Karpas-422 (cell line): ENCODE data around the gene NPDC1. TPM values are rescaled to one million over a fixed set of nuclear protein-coding genes. Genes with fewer than 3 reads are reported as not detected.

Source experiments
- DNase-seq: peaks from one replicate; pipeline ENCODE4 v3.0.0-alpha.2; 2015
- H2AFZ ChIP-seq: fragments of 200-600 bp; sonication (generic); 2 replicates; pipeline ENCODE4 v1.6.1; 2014; ENCODE audit warnings: antibody characterized with exemption, low read length, mixed read lengths
- H3K27ac ChIP-seq: fragments of 200-600 bp; sonication (generic); 2 replicates; pipeline ENCODE4 v1.5.1; 2014; ENCODE audit warnings: mild to moderate bottlenecking, low read length, moderate library complexity
- H3K27me3 ChIP-seq: fragments of 200-600 bp; sonication (generic); 2 replicates; pipeline ENCODE4 v1.6.1; 2014; ENCODE audit warnings: low read length, mixed read lengths
- H3K36me3 ChIP-seq: fragments of 200-600 bp; sonication (generic); 2 replicates; pipeline ENCODE4 v1.6.1; 2014; ENCODE audit warnings: low read length, mixed read lengths; ENCODE audit not compliant: insufficient read depth
- H3K4me1 ChIP-seq: fragments of 200-600 bp; sonication (generic); 2 replicates; pipeline ENCODE4 v1.6.1; 2014; ENCODE audit warnings: mild to moderate bottlenecking, low read length, mixed read lengths
- H3K4me2 ChIP-seq: fragments of 200-600 bp; sonication (generic); 2 replicates; pipeline ENCODE4 v1.6.1; 2014; ENCODE audit warnings: low read length, low read depth, mild to moderate bottlenecking; ENCODE audit not compliant: poor library complexity, severe bottlenecking
- H3K4me3 ChIP-seq: fragments of 200-600 bp; sonication (generic); 2 replicates; pipeline ENCODE4 v1.5.1; 2014; ENCODE audit warnings: mild to moderate bottlenecking, antibody characterized with exemption, low read length, mixed read lengths
- H3K79me2 ChIP-seq: fragments of 200-600 bp; sonication (generic); 2 replicates; pipeline ENCODE4 v1.6.1; 2014; ENCODE audit warnings: mild to moderate bottlenecking, low read length, mixed read lengths
- H3K9ac ChIP-seq: fragments of 200-600 bp; sonication (generic); 2 replicates; pipeline ENCODE4 v1.6.0; 2014; ENCODE audit warnings: low read length
- H3K9me2 ChIP-seq: fragments of 200-600 bp; sonication (generic), shearing (Covaris generic); replicated peaks from 2 replicates; pipeline ENCODE4 v1.6.0; 2014; ENCODE audit warnings: mild to moderate bottlenecking, low read length, moderate library complexity; ENCODE audit not compliant: insufficient read depth
- H3K9me3 ChIP-seq: fragments of 300-700, 200-600 bp; sonication (generic); 2 replicates; pipeline ENCODE4 v1.6.1; 2014; ENCODE audit warnings: low read length, mixed read lengths
- H4K20me1 ChIP-seq: fragments of 200-600 bp; sonication (generic); 2 replicates; pipeline ENCODE4 v1.6.1; 2014; ENCODE audit warnings: mild to moderate bottlenecking, antibody characterized with exemption, low read length, low read depth; ENCODE audit not compliant: insufficient read depth
- total RNA-seq: library from RNA; depleted of rRNA; stranded (reverse); fragments of >200 nt; shearing (Covaris generic); gene quantifications from 2 replicates; pipeline ENCODE4 v1.2.3, GENCODE V29; 2014; ENCODE audit warnings: low replicate concordance

The NPDC1 gene
- total RNA-seq, 1 experiment from 2014 or later, result not detected

DNA sequence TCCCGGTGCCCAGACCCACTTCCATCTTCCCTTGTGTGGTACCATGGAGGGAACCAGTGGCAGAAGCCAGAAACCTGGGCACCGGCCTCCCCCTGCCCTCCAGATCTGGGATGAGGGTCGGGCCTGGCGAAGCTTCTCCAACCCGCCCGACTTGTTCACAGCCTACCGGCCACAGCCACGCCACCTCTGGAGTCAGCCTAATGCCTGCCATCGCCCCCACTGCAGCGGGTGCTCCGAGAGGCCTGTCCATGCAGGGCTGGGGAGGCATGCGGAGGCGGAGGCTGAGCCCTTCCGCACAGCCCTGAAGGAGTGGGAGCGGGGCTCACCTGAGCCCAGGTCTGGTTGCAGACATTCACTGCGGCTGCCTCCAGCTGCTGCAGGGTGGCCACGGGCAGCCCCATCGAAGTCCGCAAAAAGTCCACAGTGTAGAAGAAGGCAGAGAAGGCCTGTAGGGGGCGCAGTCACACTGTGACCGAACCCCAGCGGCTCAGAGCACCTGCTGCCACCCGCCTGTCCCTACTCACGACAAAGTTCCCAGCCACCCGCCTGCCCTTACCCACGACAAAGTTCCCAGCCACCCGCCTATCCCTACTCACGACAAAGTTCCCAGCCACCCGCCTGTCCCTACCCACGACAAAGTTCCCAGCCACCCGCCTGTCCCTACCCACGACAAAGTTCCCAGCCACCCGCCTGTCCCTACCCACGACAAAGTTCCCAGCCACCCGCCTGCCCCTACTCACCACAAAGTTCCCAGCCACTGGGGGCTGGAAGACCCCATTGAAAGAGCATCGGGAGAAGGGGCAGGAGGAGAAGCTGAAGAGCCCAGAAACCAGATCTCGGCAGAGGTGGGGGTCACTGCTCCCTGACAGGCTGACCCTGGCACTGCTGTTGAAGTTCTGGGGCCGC is 3.8 kb upstream of the NPDC1 start:
- DNase-seq, result peak; percentile 87
- no peaks in the 10 kb centered on the region for H3K79me2 ChIP-seq

DNA sequence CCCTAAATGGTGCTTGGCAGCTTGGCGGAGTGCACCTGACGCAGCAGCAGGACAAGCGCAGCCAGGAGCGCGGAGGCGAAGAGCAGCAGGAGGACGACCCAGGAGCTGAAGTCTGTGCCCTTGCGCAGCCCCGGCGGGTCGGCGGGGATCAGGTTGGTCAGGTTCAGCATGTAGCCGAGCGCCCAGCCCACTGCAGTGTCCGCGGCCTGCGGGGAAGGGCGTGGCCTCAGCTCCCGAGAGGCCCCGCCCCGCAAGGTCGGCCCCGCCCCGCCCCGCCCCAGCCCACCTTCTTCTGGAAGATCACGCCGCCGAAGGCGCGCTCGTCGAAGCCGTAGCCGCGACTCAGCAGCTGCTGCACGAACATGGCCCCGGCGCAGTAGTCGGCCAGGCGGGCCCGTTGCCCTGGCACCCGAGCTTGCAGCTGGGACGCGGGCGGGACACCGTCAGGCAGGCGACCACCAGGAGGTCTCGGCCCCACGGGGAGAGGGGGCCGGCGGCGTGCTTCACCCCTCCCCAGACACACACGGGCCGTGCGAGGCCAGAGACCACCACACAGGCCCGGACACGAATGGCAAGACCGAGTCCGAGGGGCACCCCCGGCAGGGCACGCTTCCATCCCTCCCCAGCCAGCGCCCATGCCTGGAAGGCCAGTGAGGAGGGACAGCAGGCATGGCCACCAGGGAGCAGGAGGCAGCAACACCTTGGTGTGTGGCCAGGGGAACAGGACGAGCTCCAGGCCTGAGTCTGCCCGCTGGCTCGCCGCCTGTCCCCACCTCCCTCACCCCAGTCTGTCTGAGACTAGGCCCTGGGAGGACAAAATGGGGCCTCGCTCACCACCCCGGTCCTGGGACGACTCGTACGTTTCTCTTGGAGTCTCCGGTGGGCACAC is 2.9 kb upstream of the NPDC1 start:
- H3K27me3 ChIP-seq, result no peaks in the 10 kb centered on the region
- H4K20me1 ChIP-seq, result 0 out of 2 replicates have a peak, but pooled peaks cover 3% of the 10 kb centered on the region
- no peaks in the 10 kb centered on the region for H3K9me2 ChIP-seq
- no peak overlapping the region for H3K4me3 ChIP-seq
- H3K79me2 ChIP-seq, result no peaks in the 10 kb centered on the region
- H3K4me2 ChIP-seq, result no peak overlapping the region
- no peaks in the 10 kb centered on the region for H3K4me1 ChIP-seq
- H2AFZ ChIP-seq, result no peak overlapping the region
- H3K9me3 ChIP-seq, result no peaks in the 10 kb centered on the region
- H3K27ac ChIP-seq, result no peak overlapping the region
- no peak overlapping the region for H3K9ac ChIP-seq
- H3K36me3 ChIP-seq, result no peaks in the 10 kb centered on the region
- DNase-seq, result no peak

More for the DNA sequence above, 3.8 kb upstream of the NPDC1 start:
- no peaks in the 10 kb centered on the region for H3K9me2 ChIP-seq
- no peaks in the 10 kb centered on the region for H3K36me3 ChIP-seq
- H3K4me3 ChIP-seq, result no peak overlapping the region
- no peak overlapping the region for H3K27ac ChIP-seq
- 0 out of 2 replicates have a peak, but pooled peaks cover 3% of the 10 kb centered on the region for H4K20me1 ChIP-seq
- H3K4me2 ChIP-seq, result no peak overlapping the region
- H3K9ac ChIP-seq, result no peak overlapping the region
- no peaks in the 10 kb centered on the region for H3K27me3 ChIP-seq
- no peaks in the 10 kb centered on the region for H3K4me1 ChIP-seq
- no peaks in the 10 kb centered on the region for H3K9me3 ChIP-seq
- H2AFZ ChIP-seq, result no peak overlapping the region

DNA sequence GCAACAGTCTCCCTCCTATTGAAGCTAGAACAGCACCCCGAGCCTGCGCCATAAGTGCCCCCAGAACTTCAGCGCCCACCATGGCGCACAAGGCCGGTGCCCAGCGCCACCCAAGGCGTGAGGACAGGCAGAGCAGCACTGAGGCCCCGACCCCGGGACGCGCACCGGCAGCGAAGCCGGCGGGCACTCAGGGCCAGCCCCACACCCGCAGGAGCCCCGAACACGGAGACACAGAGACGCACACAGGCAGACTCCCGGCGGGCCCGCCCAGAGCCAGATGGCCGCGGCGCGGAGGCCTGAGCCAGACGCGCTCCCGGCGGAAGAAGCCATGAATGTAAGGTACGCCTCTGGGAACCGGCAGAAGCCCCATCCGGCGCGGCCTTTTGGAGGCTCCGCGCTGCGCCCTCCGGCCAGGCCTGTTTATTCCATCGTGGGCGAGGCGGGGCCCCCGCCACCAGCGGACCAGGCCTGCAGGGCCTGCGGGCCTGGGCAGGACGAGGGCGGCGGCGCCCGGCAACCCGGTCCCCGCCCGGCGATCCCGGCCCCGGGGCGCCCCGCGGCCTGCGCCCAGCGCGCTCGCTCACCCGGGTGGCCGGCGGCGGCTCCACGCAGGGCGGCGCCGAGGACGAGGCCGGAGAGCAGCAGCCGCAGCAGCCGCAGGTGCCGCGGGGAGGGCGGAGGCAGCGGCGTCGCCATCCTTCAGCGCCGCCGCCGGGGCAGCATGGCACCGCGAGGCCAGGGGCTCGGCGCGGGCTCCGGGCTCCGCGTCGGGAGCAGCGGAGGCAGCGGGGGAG is 486 bp downstream of the NPDC1 start:
- no peak for DNase-seq
- H3K4me3 ChIP-seq, result no peak overlapping the region
- H3K9ac ChIP-seq, result no peak overlapping the region
- no peaks in the 10 kb centered on the region for H3K27me3 ChIP-seq
- H2AFZ ChIP-seq, result no peak overlapping the region
- H3K36me3 ChIP-seq, result no peaks in the 10 kb centered on the region
- no peaks in the 10 kb centered on the region for H3K79me2 ChIP-seq
- H3K4me1 ChIP-seq, result peaks cover 8% of the 10 kb centered on the region
- H3K9me3 ChIP-seq, result no peaks in the 10 kb centered on the region
- H4K20me1 ChIP-seq, result no peaks in the 10 kb centered on the region
- no peak overlapping the region for H3K27ac ChIP-seq
- no peaks in the 10 kb centered on the region for H3K9me2 ChIP-seq
- no peak overlapping the region for H3K4me2 ChIP-seq

DNA sequence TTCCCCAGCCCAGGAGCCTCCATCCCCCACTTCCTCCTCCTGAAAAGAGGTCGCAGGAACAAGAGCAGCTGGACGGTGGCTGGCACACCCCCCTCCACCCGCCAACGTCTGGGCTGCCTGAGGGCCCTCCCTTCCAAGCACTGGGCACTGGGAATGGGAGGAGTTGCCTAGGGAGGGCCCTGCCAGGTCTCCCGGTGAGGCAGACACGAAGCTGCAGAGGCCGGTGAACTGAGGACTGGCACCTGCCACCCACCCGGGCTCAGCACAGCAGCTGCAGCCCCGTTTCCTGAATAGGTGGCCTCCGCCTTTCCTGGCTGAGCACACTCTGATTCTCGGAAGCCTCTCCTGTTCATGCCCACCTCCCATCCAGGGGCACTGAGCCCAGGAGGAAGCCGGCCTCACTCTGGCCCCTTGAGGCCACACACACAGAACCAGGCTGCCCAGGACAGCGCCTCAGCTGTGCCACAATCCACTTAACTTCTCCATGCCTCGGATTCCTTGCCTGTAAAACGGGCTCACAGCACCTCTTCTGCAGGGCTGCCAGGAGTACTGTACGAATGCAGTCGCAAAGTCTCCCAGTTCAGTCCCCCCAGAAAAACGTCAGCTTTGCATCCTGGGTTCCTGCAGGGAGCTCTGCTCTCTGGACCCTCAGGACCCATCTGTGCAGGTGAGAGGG is 1.3 kb downstream of the NPDC1 start:
- Histone ChIP-seq H3K4me3 (no peak overlapping the region), H3K27me3 (no peaks in the 10 kb centered on the region), H3K4me1 (peaks cover 8% of the 10 kb centered on the region), H3K4me2 (no peak overlapping the region), H3K9me3 (no peaks in the 10 kb centered on the region), H2AFZ (no peak overlapping the region), H3K27ac (no peak overlapping the region), H3K79me2 (no peaks in the 10 kb centered on the region), H4K20me1 (no peaks in the 10 kb centered on the region), H3K36me3 (no peaks in the 10 kb centered on the region), H3K9ac (no peak overlapping the region), H3K9me2 (no peaks in the 10 kb centered on the region)
- DNase-seq, result no peak

DNA sequence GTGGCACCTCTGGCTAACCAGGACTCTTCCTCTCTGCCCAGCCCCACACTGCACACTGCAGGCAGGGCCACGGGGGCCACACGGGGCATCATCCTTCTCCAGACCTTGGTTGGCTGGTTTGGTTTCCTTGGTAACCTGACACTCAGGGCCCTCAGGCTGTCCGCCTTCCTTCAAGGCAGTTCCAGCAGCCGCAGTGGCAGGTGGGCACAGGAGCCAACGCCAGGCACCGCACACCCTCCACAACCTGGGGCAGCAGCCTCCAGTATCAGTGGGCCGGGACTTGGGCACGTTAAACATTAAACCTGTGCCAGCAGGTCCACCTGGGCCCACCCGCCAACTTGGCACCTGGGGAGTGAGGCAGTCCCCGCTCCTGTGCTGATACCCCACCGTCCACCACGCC is 1.9 kb downstream of the NPDC1 start:
- Histone ChIP-seq H3K9me3 (no peaks in the 10 kb centered on the region), H3K9ac (no peak overlapping the region), H3K4me1 (peaks cover 8% of the 10 kb centered on the region), H2AFZ (no peak overlapping the region), H4K20me1 (no peaks in the 10 kb centered on the region), H3K9me2 (no peaks in the 10 kb centered on the region), H3K4me3 (no peak overlapping the region), H3K4me2 (no peak overlapping the region), H3K27me3 (no peaks in the 10 kb centered on the region), H3K36me3 (no peaks in the 10 kb centered on the region), H3K79me2 (no peaks in the 10 kb centered on the region), H3K27ac (no peak overlapping the region)
- DNase-seq, result no peak

DNA sequence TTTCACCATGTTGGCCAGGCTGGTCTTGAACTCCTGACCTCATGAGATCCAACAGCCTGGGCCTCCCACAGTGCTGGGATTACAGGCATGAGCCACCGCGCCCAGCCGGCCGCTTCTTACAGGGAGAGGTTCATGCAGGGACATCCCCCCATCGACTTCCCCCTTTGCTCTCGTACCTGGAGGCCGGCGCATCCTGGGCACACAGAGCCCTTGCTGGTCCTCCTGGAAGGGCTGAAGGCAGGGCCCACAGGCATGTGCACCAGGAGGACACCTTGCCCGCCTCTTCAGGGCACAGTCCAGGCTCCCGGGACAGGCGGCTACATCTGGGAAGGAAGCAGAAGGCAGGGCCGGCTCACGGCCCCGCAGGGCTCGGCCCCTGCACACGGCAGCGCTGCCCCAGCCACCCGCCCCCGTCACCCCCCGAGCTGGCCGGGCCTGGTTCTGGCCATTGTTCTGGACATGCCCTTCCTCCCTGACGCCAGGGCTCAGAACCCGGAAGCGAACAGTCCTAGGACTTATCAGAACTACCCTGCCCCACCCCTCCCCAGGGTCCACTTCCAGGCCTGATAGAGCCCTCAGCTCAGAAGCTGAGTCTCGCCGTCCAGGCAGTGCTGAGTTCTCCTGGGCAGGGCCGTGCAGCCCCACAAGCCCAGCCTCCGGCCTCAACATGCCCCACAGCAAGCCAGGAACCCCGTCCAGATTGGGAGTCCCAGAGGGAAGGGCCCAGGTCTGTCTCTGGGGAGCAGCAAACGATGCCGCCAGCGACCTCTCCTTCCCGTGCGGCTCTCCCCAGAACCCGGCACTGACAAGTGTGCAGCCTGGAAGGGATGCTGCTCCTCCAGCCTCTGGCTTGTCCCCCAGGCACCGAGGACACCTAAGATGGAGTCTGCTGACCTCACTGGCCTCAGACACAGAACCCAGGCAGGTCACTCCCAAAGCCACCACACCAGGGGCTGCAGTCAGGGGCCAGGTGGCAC is 2.9 kb downstream of the NPDC1 start:
- no peaks in the 10 kb centered on the region for H3K36me3 ChIP-seq
- no peak overlapping the region for H2AFZ ChIP-seq
- no peaks in the 10 kb centered on the region for H3K9me3 ChIP-seq
- H3K27ac ChIP-seq, result no peak overlapping the region
- DNase-seq, result no peak
- no peak overlapping the region for H3K4me2 ChIP-seq
- H3K4me3 ChIP-seq, result no peak overlapping the region
- H3K9ac ChIP-seq, result no peak overlapping the region
- H3K79me2 ChIP-seq, result no peaks in the 10 kb centered on the region
- H3K9me2 ChIP-seq, result no peaks in the 10 kb centered on the region
- H3K4me1 ChIP-seq, result peaks cover 8% of the 10 kb centered on the region
- no peaks in the 10 kb centered on the region for H4K20me1 ChIP-seq
- H3K27me3 ChIP-seq, result no peaks in the 10 kb centered on the region

DNA sequence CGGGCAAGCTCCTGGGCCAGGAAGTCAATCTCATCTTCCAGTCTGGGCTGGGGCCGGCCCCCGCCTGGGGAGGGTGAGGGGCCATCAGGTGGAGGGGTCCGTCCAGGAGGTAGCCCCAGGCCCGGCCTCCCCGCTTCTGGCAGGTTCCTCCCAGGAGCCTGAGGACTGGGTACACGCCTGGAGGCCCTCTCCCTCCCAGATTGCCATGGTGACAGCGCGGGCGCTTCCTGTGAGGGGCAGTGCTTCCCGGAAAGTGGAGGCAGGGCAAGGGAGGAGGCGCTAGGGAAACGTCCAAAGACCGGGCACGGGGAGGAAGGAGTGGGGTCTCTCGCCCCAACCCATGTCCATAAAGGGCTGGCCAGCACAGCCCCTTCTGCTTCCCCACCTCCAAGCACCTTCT is 4.9 kb downstream of the NPDC1 start:
- Histone ChIP-seq H4K20me1 (no peaks in the 10 kb centered on the region), H3K27ac (no peak overlapping the region), H2AFZ (no peak overlapping the region), H3K4me3 (no peak overlapping the region), H3K36me3 (no peaks in the 10 kb centered on the region), H3K4me2 (no peak overlapping the region), H3K9ac (no peak overlapping the region), H3K9me3 (no peaks in the 10 kb centered on the region), H3K4me1 (peaks cover 8% of the 10 kb centered on the region), H3K27me3 (no peaks in the 10 kb centered on the region), H3K9me2 (no peaks in the 10 kb centered on the region), H3K79me2 (no peaks in the 10 kb centered on the region)
- DNase-seq, result no peak
